MV-4-11 (cell line): ENCODE results near the gene CKS2.

Experiments
- DNase-seq: peaks from one replicate; lab custom pipeline; 2025; lab: John Stamatoyannopoulos, UW

CKS2 gene

DNA sequence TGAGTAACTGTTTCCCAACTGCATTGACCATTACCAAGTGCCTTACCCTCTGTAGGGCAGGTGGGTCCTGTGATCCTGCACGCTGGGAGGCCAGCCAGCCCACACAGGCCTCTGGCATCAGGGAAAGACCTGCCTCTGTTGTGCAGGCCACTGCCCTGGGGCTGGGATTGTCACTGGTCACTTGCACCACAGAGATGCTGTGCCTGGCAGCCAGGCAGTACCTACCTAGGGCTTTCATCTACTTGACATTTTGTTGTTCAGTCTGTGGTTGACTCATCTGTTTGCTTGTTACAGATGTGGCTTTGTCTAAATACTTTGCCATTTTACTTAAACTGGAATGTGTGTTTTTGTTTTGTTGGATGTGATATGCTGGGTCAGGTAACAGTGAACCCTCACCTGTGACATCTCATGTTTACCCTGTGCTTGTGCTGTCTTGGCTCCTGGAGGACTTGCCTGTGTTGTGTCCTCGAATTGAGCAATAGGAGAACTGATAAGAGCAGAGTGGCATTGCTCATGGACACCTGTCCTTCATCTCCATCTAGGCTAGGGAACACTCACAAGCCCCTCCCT lies 40.1 kb downstream of the CKS2 start:
- no peak for DNase-seq

- DNase-seq = peak; percentile 77
Measured at GRCh38 chr9:89351584-89352300, 40.7 kb downstream of the CKS2 start.

DNA sequence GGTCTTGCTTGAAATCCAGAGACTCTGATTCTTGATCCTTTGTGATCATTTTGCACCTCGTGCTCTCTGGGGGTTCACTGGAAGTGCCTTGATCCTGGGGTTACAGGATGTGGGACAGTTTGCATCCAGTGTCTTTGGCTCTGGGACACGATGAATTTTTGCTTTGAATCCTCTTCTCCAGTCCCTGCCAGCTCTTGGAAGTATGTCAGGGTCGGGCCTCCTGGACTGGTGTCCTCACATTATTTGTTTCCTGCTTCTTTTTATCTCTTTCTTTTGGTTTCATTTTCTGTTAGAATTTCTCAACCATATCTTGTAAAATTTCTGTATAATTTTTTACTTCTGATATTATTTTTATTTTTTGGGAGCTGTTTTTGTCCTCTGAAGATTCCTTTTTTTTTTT lies 41.5 kb downstream of the CKS2 start:
- no peak for DNase-seq

GRCh38 chr9:89352874-89353649 lies 42.1 kb downstream of the CKS2 start:
- no peak for DNase-seq

DNA sequence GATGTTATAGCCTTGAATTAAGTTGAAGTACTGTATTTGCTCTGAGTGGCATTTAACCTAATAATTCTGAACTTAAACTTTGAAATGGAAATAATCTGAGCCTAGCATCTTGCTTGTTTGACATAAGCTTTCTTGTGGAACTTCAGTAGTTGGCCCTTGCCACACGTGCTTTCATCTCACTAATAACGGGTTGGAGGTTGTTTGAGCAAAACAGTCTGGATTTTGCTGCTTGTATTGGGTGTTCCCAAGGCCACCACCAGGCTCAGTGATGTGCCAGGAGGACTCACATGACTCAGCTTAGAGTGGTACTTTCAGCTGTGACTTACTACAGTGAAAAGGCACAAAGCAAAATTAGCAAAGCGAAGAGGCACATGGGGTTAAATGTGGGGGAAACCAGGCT lies 43.0 kb downstream of the CKS2 start:
- no peak for DNase-seq

- no peak for DNase-seq
Measured at GRCh38 chr9:89354471-89354870, 43.5 kb downstream of the CKS2 start.

DNA sequence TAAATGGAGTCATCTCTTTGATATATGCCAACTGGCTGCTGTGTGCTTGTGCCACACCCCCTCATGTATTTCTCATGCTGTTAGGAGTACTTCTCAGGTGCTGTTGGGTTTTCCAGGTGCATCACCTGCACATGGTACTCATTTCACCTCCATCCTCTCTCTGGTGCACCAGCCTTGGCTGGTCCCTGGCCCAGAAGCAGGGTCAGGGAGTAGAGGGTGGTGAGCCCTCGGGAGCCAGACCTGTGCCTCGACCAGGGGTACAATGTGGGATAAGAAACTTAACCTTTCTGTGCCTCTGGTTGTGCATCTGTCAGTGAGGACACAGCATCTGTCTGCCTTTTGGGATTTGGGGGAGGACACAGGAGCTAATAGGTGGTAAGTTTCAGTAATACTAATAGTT lies 45.8 kb downstream of the CKS2 start:
- no peak for DNase-seq

DNA sequence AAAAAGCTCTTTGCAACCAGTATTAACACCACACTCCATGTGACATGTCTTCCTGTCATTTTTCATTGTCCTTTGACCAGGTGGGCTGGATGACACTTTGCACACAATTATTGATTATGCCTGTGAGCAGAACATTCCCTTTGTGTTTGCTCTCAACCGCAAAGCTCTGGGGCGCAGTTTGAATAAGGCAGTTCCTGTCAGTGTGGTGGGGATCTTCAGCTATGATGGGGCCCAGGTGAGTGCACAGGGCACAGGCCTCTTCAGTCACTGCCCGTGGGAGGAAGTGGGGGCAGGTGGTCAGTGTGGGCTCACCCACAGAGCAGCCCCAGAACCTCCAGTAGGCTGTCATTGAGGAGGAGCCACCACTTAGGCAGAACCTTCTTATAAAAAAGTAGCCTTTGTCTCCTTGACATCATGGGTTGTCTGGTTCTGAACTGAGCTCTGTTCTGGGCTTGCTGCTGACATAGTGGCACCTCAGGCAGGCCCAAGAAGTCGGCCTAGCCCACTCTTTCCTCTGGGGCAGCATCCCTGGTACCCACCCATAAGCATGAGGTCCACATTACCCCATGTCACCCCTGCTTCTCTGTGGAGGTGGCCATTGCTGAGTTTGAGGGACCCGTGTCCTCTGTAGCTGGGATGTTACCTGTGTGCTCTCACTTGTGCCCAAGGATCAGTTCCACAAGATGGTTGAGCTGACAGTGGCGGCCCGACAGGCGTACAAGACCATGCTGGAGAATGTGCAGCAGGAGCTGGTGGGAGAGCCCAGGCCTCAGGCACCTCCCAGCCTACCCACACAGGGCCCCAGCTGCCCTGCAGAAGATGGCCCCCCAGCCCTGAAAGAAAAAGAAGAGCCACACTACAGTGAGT lies 46.6 kb downstream of the CKS2 start:
- no peak for DNase-seq

DNA sequence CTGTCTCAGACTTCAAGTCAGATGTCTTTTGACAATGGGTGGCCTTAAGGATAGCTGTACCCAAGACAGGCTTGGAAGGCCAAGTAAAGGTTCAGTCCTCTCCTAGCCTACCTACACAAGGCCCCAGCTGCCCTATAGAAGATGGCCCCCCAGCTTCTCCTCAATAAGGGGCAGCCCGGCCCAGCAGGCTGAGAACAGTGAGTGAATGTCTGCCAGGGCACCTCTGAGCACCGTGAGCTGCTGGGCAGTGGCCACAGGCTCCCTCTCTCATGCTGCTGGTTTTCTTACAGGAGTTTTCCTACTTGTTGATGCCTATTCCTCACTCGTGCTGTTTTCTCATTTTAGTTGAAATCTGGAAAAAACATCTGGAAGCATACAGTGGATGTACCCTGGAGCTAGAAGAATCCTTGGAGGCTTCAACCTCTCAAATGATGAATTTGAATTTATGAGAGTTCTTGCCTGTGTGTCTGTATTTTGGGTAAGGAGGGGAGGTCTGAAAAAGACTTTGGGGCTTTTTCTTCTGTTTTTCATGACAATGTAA lies 47.5 kb downstream of the CKS2 start:
- DNase-seq = no peak

- no peak for DNase-seq
Measured at GRCh38 chr9:89358985-89359384, 48.0 kb downstream of the CKS2 start.

DNA sequence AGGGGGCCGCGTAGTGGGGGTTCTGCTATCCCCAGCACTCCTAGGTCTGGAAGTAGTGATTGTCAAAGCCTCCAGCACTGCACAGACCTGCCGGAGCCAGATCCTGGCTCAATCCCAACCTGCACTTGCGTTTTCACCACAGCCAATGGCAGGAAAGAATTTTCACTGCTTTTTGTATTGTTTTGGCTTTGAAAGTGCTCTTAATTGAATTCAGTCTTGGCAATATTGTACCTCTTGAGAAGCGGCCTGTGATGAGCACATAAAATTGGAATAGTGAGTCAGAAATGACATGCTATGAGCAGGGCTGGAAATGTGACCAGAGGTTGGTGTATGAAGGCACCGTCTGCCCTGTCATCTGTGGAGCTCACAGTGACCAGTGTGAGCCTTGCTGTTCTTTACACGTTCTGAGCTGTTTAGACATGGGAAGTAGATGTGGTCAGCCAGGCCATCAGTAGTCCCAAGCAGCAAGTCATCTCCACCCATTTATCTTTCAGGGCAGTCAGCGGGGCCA lies 48.8 kb downstream of the CKS2 start:
- no peak for DNase-seq

GRCh38 chr9:89360465-89360864 lies 49.5 kb downstream of the CKS2 start:
- no peak for DNase-seq

- no peak for DNase-seq
Measured at GRCh38 chr9:89361031-89361430, 50.0 kb downstream of the CKS2 start.

GRCh38 chr9:89361816-89362646 lies 51.0 kb downstream of the CKS2 start:
- DNase-seq = no peak

DNA sequence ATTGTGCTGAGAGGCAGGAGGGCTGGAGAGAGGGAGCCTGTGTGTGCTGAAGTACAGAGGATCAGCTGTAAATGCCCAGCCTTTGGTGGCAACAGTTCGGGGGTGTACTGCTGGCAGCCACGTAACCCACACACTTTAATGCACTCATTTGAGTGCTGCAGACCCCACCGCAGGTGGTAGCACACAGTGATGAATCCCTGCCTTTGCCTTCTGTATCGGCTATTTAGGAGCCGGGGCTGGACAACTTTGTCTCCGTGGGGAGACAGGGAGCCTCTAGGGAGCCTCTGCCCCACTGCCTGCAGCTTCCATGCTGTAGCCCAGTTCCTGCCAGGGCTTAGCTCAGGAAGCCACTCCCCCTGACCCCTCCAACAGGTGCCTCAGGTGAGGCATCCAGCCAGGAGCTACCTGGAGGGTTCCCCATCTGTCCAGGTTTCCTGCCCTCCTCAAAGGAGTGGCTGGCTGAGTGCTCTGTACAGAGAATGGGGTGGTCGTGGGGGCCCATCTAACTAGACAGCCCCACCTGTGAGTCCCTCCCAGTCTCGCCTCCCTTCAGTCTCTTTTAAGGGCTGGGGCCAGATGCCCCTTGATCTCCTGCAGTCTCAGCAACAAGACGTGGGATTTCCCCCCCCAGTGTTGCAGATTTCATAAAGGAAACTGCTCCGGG lies 51.8 kb downstream of the CKS2 start:
- DNase-seq = no peak

- no peak for DNase-seq
Measured at GRCh38 chr9:89363311-89363670, 52.3 kb downstream of the CKS2 start.

DNA sequence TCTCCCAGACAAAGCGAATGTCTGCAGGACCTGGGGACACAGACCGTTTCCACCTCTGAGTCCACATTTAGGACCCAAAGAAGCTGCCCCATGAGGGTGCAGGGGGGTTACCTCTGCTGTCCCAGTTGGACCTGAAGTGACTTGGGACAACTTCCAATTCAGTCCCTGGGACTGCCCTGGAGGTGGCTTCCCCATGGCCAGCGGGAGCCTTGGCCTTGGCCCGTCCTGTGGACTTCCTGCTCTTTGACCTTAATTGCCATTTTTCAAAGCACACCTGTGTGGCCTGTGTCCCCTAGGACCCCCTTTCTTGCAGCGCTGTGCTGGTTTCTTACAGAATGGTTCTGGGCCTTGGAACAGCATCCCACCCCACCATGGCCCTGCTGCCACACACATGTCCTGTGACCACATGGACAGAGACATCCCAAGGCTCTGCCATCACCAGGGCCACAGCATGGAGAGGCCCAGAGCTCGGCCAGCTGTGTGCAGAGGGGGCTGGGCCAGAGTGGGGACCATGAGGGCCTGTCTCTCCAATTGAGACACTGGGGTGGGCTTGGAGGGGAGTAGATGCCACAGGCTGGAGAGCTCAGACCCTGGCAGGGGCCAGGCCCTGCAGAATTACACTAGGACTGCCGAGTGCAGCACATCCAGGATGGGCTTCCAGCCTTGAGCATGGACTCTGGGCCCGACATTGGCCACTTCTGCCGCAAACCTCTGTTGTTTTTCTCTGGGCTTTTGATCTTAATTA lies 53.1 kb downstream of the CKS2 start:
- no peak for DNase-seq

DNA sequence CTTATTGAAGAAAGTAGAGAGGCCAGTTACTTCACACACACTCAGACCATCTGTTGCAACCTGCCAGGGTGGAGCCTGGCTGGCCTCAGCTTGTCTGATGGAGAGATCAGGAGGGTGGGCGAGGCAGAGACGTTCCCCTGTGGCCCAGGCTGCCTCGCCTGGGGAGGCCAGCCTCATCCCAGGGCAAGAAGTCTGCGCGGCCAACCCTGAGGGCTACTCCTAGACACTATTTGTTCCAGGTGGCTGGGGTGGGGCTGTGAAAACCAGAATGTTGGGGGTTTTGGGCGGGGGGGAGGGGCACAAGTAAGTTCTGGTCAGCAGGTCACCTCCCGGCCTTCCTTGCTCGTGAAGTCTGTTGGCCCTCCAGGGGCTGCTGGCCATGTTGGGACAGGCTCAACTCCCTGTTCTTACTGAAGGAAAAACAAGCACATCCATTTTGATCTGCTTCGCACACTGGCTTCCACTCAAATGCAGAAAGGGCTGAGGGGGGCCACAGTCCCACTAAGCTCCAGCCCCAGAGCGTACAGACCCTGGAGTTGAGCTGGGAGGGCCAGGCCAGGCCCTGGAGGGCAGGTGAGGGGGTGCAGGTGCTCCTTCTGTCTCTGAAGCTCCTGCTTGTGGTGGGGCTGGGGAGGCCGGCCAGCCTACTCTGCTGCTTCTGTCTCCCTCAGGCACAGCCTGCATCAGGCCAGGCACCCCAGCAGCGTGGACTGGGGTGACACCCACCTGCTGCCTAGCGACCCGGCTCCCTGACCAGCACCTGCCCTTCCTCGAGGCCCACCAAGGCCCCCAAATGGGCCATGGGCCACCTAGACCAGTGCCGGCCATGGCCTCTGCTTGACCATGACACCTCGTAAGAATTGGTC lies 53.9 kb downstream of the CKS2 start:
- no peak for DNase-seq

DNA sequence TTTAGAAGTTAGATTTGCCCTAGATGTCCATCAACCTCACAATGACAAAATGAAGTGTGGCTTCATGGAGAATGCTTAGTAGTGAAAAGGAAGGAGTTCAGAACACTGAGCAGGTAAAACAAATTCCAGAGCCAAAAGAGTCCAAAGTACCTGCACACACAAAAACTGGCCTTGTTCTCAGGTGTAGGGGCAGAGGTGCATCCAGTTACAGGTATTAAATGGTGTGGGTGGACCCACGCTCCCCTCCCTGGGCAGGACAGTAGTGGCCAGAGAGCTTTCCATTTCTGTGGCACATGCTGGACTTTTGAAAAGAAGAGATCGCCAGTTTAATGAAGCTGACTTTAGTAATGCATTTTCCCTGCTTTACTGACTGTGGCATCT lies 54.5 kb downstream of the CKS2 start:
- DNase-seq = no peak
